ENCODE results near the gene CFAP20DC.

Gene CFAP20DC

DNA sequence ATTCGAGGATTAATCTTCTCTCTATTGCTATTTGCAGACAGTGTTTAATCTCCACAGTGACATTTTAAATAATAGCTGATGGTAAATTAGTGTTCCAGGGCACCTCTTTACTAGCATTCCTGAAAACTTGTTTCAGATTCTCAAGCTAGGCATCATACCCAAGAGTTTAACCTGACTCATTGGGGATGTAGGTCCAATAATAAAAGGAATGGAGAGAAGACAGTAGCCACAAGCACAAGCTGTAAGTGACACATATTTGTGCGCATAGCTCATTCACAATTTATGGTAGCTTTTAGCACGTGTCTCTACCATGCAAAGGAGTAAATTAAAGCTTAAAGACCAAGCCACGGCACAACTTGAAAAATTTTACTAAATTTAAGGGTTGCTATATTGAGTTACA lies 212.0 kb downstream of the CFAP20DC start:
- no peak for DNase-seq (ENCODE audit: low spot score)
- H3K4me2 ChIP-seq (ENCODE audit: insufficient read depth, low read length, poor library complexity, severe bottlenecking): no peak overlapping the region
- no peak overlapping the region for H2BK15ac ChIP-seq (ENCODE audit: low read length)
- no peak overlapping the region for H2BK12ac ChIP-seq (ENCODE audit: low read length)
- H3K23ac ChIP-seq (ENCODE audit: low read depth, low read length, poor library complexity): no peak overlapping the region
- no peaks in the 10 kb centered on the region for H3K9me3 ChIP-seq (replicated peaks in 1 of 2; ENCODE audit: control insufficient read depth in 2 of 2, insufficient read depth in 1 of 2, low read depth in 1 of 2, low read length in 2 of 2)
- no peak overlapping the region for H3K4me3 ChIP-seq (ENCODE audit: low read length in 2 of 2)
- no peak overlapping the region for H4K8ac ChIP-seq (ENCODE audit: low read depth, low read length)
- H3K36me3 ChIP-seq (replicated peaks in 1 of 2; ENCODE audit: control insufficient read depth in 2 of 2, insufficient read depth in 2 of 2, low read length in 2 of 2): no peaks in the 10 kb centered on the region
- no peak overlapping the region for H2BK120ac ChIP-seq (ENCODE audit: low read depth, low read length)
- H3K4me1 ChIP-seq (ENCODE audit: control insufficient read depth in 2 of 2, insufficient read depth in 1 of 2, low read depth in 1 of 2, low read length in 2 of 2): no peaks in the 10 kb centered on the region
- H3K9ac ChIP-seq (ENCODE audit: low read depth, low read length, poor library complexity): no peak overlapping the region
- H3K18ac ChIP-seq (ENCODE audit: low read length): no peak overlapping the region
- H2AK5ac ChIP-seq (ENCODE audit: low read depth, low read length): no peak overlapping the region
- WGBS, 2 donors (ENCODE audit: extremely low coverage in 2 of 2, insufficient read length in 2 of 2, insufficient replicate concordance in 1 of 2): no CpG with 5 or more reads among the region's 4 CpGs
- H3K4ac ChIP-seq (ENCODE audit: low read length): no peak overlapping the region
- no peak overlapping the region for H3K27ac ChIP-seq (replicated peaks; ENCODE audit: low read length)
- no peaks in the 10 kb centered on the region for H3K27me3 ChIP-seq (ENCODE audit: control insufficient read depth in 3 of 3, insufficient read depth in 3 of 3, low read depth in 1 of 3, low read length in 3 of 3)
- no peak overlapping the region for H3K14ac ChIP-seq (ENCODE audit: low read length)
- no peak overlapping the region for H2AFZ ChIP-seq (ENCODE audit: low read length)
- H3K79me1 ChIP-seq (ENCODE audit: low read depth, low read length): no peaks in the 10 kb centered on the region
- no peak overlapping the region for H4K91ac ChIP-seq (ENCODE audit: low read depth, low read length, poor library complexity)
- H2BK5ac ChIP-seq (ENCODE audit: low read length): no peak overlapping the region

- Histone ChIP-seq H2BK15ac (ENCODE audit: low read length) (no peak overlapping the region), H2BK120ac (ENCODE audit: low read depth, low read length) (no peak overlapping the region), H4K91ac (ENCODE audit: low read depth, low read length, poor library complexity) (no peak overlapping the region), H3K4me1 (ENCODE audit: control insufficient read depth in 2 of 2, insufficient read depth in 1 of 2, low read depth in 1 of 2, low read length in 2 of 2) (no peaks in the 10 kb centered on the region), H3K9me3 (replicated peaks in 1 of 2; ENCODE audit: control insufficient read depth in 2 of 2, insufficient read depth in 1 of 2, low read depth in 1 of 2, low read length in 2 of 2) (no peaks in the 10 kb centered on the region), H2AK5ac (ENCODE audit: low read depth, low read length) (no peak overlapping the region), H3K18ac (ENCODE audit: low read length) (no peak overlapping the region), H3K9ac (ENCODE audit: low read depth, low read length, poor library complexity) (no peak overlapping the region), H3K27ac (replicated peaks; ENCODE audit: low read length) (no peak overlapping the region), H3K4ac (ENCODE audit: low read length) (no peak overlapping the region), H3K23ac (ENCODE audit: low read depth, low read length, poor library complexity) (no peak overlapping the region), H2AFZ (ENCODE audit: low read length) (no peak overlapping the region), H2BK12ac (ENCODE audit: low read length) (no peak overlapping the region), H4K8ac (ENCODE audit: low read depth, low read length) (no peak overlapping the region), H3K4me3 (ENCODE audit: low read length in 2 of 2) (no peak overlapping the region), H2BK5ac (ENCODE audit: low read length) (no peak overlapping the region), H3K4me2 (ENCODE audit: insufficient read depth, low read length, poor library complexity, severe bottlenecking) (no peak overlapping the region), H3K14ac (ENCODE audit: low read length) (no peak overlapping the region), H3K36me3 (replicated peaks in 1 of 2; ENCODE audit: control insufficient read depth in 2 of 2, insufficient read depth in 2 of 2, low read length in 2 of 2) (no peaks in the 10 kb centered on the region), H3K27me3 (ENCODE audit: control insufficient read depth in 3 of 3, insufficient read depth in 3 of 3, low read depth in 1 of 3, low read length in 3 of 3) (no peaks in the 10 kb centered on the region), H3K79me1 (ENCODE audit: low read depth, low read length) (no peaks in the 10 kb centered on the region)
- WGBS, 2 donors (ENCODE audit: extremely low coverage in 2 of 2, insufficient read length in 2 of 2, insufficient replicate concordance in 1 of 2): no CpG with 5 or more reads among the region's 3 CpGs
- no peak for DNase-seq (ENCODE audit: low spot score)
Observed at GRCh38 chr3:58837141-58837843, 212.5 kb downstream of the CFAP20DC start.

GRCh38 chr3:58835086-58835485 lies 214.7 kb downstream of the CFAP20DC start:
- no peak overlapping the region for H4K8ac ChIP-seq (ENCODE audit: low read depth, low read length)
- H3K4me3 ChIP-seq (ENCODE audit: low read length in 2 of 2): no peak overlapping the region
- DNase-seq (ENCODE audit: low spot score): no peak

DNA sequence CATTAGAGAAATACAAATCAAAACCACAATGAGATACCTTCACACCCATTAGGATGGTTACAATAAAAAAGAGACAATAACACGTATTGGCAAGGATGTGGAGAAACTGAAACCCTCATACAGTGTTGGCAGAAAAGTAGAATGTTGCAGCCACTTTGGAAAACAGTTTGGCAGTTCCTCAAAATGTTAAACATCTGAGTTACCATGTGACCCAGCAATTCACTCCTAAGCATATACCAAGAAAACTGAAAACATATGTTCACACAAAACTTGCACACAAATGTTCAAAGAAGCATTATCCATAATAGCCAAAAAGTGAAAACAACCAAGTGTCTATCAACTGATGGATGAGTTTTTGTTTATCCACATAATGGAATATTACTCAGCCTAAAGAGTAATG lies 216.3 kb downstream of the CFAP20DC start:
- Histone ChIP-seq H4K91ac (ENCODE audit: low read depth, low read length, poor library complexity) (no peak overlapping the region), H3K18ac (ENCODE audit: low read length) (no peak overlapping the region), H3K27me3 (ENCODE audit: control insufficient read depth in 3 of 3, insufficient read depth in 3 of 3, low read depth in 1 of 3, low read length in 3 of 3) (no peaks in the 10 kb centered on the region), H3K23ac (ENCODE audit: low read depth, low read length, poor library complexity) (no peak overlapping the region), H2BK120ac (ENCODE audit: low read depth, low read length) (no peak overlapping the region), H3K9ac (ENCODE audit: low read depth, low read length, poor library complexity) (no peak overlapping the region), H2BK15ac (ENCODE audit: low read length) (no peak overlapping the region), H2BK12ac (ENCODE audit: low read length) (no peak overlapping the region), H3K4me1 (ENCODE audit: control insufficient read depth in 2 of 2, insufficient read depth in 1 of 2, low read depth in 1 of 2, low read length in 2 of 2) (peaks cover 0 to 5% of the 10 kb centered on the region in 2 donors), H2BK5ac (ENCODE audit: low read length) (no peak overlapping the region), H3K4me3 (ENCODE audit: low read length in 2 of 2) (no peak overlapping the region), H3K9me3 (replicated peaks in 1 of 2; ENCODE audit: control insufficient read depth in 2 of 2, insufficient read depth in 1 of 2, low read depth in 1 of 2, low read length in 2 of 2) (no peaks in the 10 kb centered on the region), H2AK5ac (ENCODE audit: low read depth, low read length) (no peak overlapping the region), H3K36me3 (replicated peaks in 1 of 2; ENCODE audit: control insufficient read depth in 2 of 2, insufficient read depth in 2 of 2, low read length in 2 of 2) (no peaks in the 10 kb centered on the region), H3K14ac (ENCODE audit: low read length) (no peak overlapping the region), H2AFZ (ENCODE audit: low read length) (no peak overlapping the region), H4K8ac (ENCODE audit: low read depth, low read length) (no peak overlapping the region), H3K4ac (ENCODE audit: low read length) (no peak overlapping the region), H3K4me2 (ENCODE audit: insufficient read depth, low read length, poor library complexity, severe bottlenecking) (no peak overlapping the region), H3K79me1 (ENCODE audit: low read depth, low read length) (no peaks in the 10 kb centered on the region), H3K27ac (replicated peaks; ENCODE audit: low read length) (no peak overlapping the region)
- DNase-seq (ENCODE audit: low spot score): no peak
- no CpG with 5 or more reads among the region's 1 CpG for WGBS, 2 donors (ENCODE audit: extremely low coverage in 2 of 2, insufficient read length in 2 of 2, insufficient replicate concordance in 1 of 2)

More at GRCh38 chr3:58835086-58835485, 214.7 kb downstream of the CFAP20DC start:
- Histone ChIP-seq H2BK120ac (ENCODE audit: low read depth, low read length) (no peak overlapping the region), H3K18ac (ENCODE audit: low read length) (no peak overlapping the region), H2BK15ac (ENCODE audit: low read length) (no peak overlapping the region), H3K27ac (replicated peaks; ENCODE audit: low read length) (no peak overlapping the region), H4K91ac (ENCODE audit: low read depth, low read length, poor library complexity) (no peak overlapping the region), H3K9ac (ENCODE audit: low read depth, low read length, poor library complexity) (no peak overlapping the region), H3K79me1 (ENCODE audit: low read depth, low read length) (no peaks in the 10 kb centered on the region), H2BK12ac (ENCODE audit: low read length) (no peak overlapping the region), H2AK5ac (ENCODE audit: low read depth, low read length) (no peak overlapping the region), H3K23ac (ENCODE audit: low read depth, low read length, poor library complexity) (no peak overlapping the region), H3K14ac (ENCODE audit: low read length) (no peak overlapping the region), H3K4me1 (ENCODE audit: control insufficient read depth in 2 of 2, insufficient read depth in 1 of 2, low read depth in 1 of 2, low read length in 2 of 2) (peaks cover 0 to 2% of the 10 kb centered on the region in 2 donors), H3K36me3 (replicated peaks in 1 of 2; ENCODE audit: control insufficient read depth in 2 of 2, insufficient read depth in 2 of 2, low read length in 2 of 2) (no peaks in the 10 kb centered on the region), H3K27me3 (ENCODE audit: control insufficient read depth in 3 of 3, insufficient read depth in 3 of 3, low read depth in 1 of 3, low read length in 3 of 3) (no peaks in the 10 kb centered on the region), H3K4me2 (ENCODE audit: insufficient read depth, low read length, poor library complexity, severe bottlenecking) (no peak overlapping the region), H2AFZ (ENCODE audit: low read length) (no peak overlapping the region), H3K4ac (ENCODE audit: low read length) (no peak overlapping the region), H2BK5ac (ENCODE audit: low read length) (no peak overlapping the region), H3K9me3 (replicated peaks in 1 of 2; ENCODE audit: control insufficient read depth in 2 of 2, insufficient read depth in 1 of 2, low read depth in 1 of 2, low read length in 2 of 2) (no peaks in the 10 kb centered on the region)
- no CpG with 5 or more reads among the region's 3 CpGs for WGBS, 2 donors (ENCODE audit: extremely low coverage in 2 of 2, insufficient read length in 2 of 2, insufficient replicate concordance in 1 of 2)

Measured in neuronal stem cell (in vitro differentiated cells).